A673 (cell line): ENCODE data around the gene CDKAL1.

ENCODE experiments used
- EZH2 ChIP-seq: fragments of 200-600 bp; sonication (generic); IDR thresholded peaks from 2 replicates; pipeline ENCODE4 v1.6.1; 2017; ENCODE audit warnings: borderline replicate concordance, low read depth, mild to moderate bottlenecking, mixed read lengths, antibody characterized with exemption, low read length; ENCODE audit not compliant: poor library complexity, severe bottlenecking
- TF ChIP-seq, protein P1 (sequence below): fragments of 300-800, 200-600 bp; sonication (generic); conservative IDR thresholded peaks from 2 replicates; pipeline ENCODE4 v1.5.1; 2017; ENCODE audit warnings: low read depth, mild to moderate bottlenecking, antibody characterized with exemption, low read length, moderate library complexity, mixed read lengths

DNA sequence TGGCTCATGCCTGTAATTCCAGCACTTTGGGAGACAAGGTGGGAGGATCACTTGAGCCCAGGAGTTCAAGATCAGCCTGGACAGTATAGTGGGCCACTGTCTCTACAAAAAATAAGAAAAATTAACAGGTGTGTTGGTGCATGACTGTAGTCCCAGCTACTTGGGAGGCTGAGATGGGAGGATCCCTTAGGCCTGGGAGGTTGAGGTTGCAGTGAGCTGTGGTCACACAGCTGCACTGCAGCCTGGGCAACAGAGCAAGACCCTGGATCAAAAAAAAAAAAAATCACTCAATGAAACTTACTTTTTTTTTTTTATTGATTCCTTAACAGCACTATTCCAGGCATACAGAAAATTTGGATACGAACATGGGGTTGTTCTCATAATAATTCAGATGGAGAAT is 14.0 kb downstream of the CDKAL1 start:
- TF ChIP-seq, protein P1, sequence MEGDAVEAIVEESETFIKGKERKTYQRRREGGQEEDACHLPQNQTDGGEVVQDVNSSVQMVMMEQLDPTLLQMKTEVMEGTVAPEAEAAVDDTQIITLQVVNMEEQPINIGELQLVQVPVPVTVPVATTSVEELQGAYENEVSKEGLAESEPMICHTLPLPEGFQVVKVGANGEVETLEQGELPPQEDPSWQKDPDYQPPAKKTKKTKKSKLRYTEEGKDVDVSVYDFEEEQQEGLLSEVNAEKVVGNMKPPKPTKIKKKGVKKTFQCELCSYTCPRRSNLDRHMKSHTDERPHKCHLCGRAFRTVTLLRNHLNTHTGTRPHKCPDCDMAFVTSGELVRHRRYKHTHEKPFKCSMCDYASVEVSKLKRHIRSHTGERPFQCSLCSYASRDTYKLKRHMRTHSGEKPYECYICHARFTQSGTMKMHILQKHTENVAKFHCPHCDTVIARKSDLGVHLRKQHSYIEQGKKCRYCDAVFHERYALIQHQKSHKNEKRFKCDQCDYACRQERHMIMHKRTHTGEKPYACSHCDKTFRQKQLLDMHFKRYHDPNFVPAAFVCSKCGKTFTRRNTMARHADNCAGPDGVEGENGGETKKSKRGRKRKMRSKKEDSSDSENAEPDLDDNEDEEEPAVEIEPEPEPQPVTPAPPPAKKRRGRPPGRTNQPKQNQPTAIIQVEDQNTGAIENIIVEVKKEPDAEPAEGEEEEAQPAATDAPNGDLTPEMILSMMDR: no peak
- no peak for TF ChIP-seq EZH2
